HuH-7 (cell line): ENCODE results near the gene AKR1D1.
"Not testable (repeated sequence)": the region's sequence is repeated elsewhere in the genome, so short reads cannot be mapped to it uniquely, and the experiment has no call there.

Experiments
- DNase-seq: peaks from one replicate; pipeline ENCODE4 v3.0.0; 2011; ENCODE audit warnings: low spot score

The AKR1D1 gene

DNA sequence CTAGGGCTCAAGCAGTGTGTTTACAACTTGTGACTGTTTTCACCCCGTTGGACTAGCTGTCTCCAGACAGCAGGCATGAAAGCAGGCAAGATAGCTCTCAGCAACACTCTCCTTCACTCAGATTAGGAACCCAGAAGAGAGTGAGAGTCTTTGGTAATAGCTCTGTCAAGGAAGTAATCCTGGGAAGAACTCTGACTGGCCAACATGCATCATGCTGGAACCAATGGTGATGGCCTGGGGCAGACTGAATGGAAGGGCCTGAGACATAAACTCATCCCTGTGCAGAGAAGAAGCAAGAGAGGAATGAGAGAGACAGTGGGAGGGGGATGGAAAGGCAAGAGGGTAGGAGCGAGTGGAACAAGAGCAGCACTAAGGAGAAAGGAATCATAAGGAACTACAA, 48.9 kb downstream of the AKR1D1 start:
- no peak for DNase-seq

DNA sequence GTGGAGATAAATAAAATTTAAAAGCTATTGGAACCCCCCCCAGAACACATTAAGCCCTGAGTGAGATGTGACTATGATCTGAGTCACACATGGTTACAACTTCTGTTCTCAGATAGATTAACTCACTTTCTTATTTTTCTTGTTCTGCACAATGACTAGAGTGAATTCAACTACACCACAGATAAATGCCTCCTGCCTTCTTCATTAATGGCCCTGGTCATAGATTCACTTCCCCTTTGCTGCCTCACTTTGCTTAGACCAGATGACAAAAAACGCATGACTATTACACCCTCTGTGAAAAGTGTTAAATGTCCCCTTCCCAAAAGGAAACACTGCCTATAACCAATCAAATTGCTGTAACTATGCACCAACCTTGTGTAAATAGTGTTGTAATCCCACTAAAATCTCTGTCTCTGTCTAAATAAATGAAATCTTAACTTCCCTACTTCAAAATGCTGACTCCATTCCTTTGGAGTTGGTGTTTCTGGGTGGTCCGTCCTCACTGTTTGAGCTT, 49.4 kb downstream of the AKR1D1 start:
- DNase-seq: no peak

DNA sequence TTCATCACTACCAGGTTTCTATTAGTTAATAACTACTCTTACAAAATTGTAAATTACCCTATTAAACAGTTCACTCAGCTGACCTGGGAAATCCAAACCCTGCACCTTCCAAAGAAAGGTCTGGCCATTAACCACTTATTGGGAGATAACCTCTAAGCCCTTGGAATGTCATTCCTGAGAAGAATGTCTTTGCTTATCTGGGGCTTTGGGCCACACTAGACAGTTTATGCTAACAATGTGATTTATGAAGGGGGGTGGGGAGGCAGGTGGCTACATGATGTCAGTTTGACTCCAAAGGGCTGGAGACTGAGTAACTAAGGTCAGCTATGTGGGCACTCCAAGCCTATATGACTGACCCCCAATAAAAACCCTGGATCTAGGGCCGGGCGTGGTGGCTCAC, 50.7 kb downstream of the AKR1D1 start:
- no peak for DNase-seq

DNA sequence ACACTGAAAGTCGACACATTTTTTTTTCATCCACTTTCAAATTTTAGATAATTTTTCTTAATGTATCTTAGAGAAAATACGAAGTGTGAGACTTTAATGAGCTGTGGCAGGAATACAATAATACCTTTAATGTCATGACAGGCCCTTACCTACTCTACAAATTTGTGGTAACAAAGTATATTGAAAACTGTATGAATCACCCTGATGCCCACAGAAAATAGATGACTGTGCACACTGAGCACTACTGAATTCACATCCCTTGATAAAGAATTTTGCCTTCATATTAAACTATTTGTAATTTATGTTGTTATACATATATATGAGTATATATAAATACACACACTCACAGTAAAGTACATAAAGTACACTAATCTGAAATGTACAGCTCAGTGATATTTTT, 51.7 kb downstream of the AKR1D1 start:
- DNase-seq: no peak

DNA sequence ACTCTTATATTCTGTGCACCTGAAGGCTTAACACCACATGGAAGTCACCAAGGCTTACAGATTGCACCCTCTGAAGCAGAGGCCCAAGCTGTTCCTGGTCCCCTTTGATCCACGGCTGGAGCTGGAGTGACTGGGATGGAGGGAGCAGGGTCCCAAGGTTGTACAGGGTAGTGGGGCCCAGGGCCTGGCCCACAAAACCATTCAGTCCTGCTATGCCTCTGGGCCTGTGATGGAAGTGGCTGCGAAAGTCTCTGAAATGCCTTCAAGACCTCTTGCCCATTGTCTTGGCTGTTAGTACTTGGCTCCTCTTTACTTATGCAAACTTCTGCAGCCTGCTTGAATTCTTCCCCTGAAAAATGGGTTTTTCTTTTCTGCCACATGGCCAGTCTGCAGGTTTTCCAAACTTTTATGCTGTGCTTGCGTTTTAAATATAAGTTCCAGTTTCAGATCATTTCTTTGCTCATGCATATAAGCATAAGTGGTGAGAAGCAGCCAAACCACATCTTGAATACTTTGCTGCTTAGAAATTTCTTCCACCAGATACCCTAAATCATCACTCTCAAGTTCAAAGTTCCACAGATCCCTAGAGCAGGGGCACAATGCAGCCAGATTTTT, 53.4 kb downstream of the AKR1D1 start:
- DNase-seq: no peak

DNA sequence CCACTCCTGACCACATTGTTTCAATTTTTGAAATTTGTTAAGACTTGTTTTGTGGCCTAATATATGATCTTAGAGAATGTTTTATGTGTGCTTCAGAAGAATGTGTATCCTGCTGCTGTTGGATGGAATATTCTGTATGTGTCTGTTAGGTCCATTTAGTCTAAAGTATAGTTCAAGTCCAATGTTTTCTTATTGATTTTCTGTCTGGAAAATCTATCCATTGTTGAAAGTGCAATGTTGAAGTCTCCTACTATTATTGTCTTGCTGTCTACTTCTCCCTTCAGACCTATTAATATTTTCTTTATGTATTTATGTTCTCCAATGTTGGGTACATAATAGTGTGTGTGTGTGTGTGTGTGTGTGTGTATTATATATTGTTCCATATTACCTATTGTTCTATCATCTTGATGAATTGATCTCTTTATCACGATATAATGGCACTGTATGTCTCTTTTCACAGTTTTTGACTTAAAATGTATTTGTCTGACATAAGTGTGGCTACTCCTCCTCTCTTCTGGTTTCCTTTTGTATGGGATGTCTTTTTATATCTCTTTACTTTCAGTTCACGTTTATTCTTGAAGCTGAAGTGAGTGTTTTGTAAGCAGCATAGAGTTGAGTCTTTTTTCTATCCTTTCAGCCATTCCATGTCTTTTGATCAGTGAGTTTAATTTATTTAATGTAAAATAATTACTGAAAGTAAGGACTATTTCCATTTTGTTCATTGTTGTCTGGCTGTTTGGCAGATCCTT, 61.3 kb downstream of the AKR1D1 start:
- no peak for DNase-seq

DNA sequence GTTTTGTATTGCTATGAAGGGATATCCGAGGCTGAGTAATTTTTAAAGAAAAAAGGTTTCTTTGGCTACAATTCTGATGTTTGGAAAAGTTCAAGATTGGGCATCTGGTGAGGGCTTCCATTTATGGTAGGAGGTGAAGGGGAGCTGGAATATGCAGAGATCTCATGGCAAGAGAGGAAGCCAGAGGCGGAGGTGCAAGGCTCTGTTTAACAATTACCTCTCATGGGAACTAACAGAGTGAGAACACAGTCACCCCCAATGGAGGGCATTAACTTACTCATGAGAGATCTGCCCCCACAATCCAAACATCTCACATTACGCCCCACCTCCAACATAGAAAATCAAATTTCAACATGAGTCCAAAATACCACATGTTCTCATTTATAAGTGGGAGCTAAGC, 62.0 kb downstream of the AKR1D1 start:
- DNase-seq: no peak

DNA sequence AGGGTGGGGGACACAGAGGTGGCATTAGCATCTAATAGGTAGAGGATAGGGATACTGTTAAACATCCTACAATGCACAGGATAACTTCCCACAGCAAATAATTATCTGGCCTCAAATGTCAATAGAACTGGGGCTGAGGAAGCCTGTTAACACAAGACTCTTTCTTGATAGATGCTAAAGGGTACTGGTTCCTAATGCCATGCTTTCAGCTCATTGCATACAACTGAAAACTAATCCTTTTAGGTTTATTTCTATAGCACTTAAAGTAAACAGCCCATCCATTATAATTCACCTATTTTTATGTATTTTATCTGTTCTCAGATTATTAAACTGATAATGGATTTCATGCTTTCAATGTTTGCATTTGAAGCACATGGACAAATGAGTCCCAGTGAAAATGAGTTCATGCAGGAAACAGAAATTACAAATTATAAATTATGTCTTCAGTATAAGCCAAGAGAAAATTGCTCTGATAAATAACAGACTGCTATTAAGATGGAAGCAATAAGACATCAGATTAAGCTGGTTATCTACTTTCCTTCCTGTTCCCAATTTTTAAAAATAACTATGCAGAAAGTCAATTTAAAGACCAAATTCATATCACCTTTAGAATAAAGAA, 66.4 kb downstream of the AKR1D1 start:
- no peak for DNase-seq

DNA sequence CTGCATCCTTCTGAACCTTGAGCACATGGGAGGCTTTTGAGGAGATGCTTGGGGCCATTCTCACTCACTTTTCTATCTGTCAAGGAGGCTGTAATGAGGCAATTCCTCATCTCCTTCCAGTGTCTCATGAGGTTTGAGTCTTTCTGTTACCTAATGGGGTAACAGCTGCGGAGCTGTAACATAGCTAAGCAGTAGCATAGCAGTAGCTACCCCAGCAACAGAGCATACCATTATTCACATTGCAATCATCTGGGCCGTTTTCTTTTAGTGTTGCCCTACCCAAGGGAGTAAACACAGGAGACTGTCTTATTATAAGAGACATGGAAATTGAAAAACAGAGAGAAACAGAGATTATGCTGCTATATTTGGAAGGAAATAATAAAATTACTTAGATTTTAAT, 68.7 kb downstream of the AKR1D1 start:
- no peak for DNase-seq

DNA sequence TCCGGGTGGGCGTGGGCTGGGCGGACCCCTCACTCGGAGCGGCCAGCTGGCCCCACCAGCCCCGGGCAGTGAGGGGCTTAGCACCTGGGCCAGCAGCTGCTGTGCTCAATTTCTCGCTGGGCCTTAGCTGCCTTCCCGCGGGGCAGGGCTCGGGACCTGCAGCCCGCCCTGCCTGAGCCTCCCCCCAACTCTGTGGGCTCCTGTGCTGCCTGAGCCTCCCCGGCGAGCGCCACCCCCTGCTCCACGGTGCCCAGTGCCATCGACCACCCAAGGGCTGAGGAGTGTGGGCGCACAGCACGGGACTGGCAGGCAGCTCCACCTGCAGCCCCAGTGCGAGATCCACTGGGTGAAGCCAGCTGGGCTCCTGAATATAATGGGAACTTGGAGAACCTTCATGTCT, 70.0 kb downstream of the AKR1D1 start:
- not testable (repeated sequence) for DNase-seq

DNA sequence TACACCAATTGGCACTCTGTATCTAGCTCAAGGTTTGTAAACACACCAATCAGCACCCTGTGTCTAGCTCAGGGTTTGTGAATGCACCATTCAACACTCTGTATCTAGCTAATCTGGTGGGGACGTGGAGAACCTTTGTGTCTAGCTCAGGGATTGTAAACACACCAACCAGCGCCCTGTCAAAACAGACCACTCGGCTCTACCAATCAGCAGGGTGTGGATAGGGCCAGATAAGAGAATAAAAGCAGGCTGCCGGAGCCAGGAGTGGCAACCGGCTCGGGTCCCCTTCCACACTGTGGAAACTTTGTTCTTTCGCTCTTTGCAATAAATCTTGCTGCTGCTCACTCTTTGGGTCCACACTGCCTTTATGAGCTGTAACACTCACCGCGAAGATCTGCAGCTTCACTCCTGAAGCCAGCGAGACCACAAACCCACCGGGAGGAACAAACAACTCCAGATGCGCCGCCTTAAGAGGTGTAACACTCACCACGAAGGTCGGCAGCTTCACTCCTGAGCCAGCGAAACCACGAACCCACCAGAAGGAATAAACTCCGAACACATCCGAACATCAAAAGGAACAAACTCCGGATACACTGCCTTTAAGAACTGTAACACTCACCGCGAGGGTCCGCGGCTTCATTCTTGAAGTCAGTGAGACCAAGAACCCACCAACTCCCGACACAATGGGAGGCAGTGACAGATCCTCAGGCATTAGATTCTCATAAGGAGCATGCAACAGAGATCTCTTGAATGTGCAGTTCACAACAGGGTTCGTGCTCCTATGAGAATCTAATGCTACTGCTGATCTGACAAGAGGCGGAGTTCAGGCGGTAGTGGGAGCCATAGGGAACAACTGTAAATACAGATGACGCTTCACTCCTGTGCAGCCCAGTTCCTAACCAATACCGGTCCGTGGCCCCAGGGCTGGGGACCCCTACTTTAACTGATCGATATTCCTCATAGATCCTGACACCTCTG, 70.8 kb downstream of the AKR1D1 start:
- not testable (repeated sequence) for DNase-seq

DNA sequence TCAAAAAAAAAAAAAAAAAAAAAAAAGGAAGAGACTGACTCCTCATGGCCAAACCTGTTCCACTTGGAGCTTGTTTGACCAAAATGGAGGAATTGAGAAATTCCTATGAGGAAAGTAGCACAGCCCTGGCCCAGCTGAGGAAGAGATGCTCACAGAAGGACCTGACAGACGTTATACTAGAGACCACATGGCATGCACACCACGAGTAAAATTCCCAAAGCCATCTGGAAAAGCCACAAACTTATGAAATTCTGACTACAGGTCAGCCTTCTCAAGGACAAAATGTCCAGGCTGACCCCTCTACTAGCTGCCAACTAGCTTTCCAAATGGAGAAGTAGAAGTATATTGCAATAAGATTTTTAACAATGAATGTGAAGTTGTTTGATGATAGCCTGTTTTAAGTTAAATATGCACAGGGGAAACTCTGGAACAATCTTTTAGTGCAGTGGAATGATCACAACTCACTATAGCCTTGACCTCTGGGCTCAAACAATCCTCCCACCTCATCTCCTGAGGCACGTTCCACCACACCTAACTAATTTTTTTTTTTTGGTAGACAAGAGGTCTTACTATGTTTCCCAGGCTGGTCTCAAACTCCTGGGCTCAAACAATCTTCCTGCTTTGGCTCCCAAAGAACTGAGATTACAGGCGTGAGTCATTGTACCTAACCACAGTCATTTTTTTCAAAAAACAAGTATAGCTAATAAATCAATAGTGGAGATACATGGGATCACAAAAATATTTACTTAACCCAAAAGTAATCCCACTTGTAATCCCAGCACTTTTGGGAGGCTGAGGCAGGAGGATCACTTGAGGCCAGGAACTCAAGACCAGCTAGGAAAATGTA, 75.7 kb downstream of the AKR1D1 start:
- DNase-seq: no peak

DNA sequence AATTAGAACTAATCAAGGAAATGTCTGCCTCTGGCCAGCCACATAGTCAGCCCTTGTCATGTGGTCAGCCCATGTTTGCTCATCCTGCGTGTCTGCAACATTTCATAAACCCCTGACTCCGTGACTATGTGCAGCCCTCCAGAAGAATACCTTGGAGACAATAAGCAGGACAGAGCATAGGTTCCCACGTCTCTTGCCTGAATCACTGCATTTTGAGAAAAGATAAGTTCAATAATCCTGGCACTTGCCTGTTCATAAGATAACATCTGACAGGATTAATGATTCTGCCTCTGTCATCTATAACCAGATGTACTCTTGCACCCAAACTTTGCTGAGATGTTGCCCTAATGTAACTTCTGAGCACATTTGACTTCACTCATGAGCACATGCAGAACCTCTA, 78.4 kb downstream of the AKR1D1 start:
- no peak for DNase-seq

DNA sequence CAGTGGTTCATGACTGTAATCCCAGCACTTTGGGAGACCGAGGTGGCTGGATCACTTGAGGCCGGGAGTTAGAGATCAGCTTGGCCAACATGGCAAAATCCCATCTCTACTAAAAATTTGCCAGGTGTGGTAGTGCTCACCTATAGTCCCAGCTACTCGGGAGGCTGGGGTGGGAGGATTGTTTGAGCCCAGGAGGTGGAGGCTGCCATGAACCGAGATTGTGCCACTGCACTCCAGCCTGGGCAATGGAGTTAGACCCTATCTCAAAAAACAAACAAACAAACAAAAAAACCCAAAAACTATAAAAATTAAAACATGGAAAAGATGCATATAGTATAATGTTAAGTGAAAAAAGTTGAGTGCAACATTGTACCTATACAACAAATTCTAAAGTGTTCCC, 81.4 kb downstream of the AKR1D1 start:
- no peak for DNase-seq

DNA sequence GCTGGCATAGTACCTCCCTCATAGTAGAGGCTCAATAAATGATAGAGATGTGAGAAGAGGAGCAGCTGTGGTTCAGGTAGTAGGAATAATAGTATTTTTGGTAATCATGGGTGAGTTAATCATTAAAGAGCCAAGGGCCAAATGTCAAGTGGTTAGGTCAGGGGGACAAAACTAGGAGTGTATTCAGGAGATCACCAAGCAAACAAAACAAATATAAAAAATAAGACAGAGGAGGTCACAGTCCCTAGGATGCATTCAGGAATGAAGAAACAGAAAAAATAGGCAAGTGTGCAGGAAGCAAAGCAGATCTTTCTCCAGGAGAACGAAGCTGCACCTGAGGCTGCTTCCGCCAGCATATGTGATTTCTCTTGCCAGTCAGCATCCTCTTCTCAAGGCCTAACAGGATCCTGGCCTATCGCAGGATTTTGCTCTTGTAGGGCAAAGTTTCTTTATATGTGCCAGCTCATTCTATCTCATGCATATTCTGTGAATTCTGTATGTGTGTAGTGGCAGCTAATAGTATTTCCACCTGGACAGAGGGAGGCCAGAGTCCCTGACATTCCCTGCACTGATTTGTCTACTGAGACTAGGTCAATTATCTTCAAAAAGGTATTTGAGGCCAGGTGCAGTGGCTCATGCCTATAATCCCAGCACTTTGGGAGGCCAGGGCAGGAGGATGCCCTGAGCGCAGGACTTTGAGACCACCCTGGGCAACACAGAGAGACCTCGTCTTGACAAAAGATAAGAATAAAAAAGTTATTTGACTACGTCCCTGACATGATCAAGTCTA, 82.7 kb downstream of the AKR1D1 start:
- peak; percentile 68 for DNase-seq

DNA sequence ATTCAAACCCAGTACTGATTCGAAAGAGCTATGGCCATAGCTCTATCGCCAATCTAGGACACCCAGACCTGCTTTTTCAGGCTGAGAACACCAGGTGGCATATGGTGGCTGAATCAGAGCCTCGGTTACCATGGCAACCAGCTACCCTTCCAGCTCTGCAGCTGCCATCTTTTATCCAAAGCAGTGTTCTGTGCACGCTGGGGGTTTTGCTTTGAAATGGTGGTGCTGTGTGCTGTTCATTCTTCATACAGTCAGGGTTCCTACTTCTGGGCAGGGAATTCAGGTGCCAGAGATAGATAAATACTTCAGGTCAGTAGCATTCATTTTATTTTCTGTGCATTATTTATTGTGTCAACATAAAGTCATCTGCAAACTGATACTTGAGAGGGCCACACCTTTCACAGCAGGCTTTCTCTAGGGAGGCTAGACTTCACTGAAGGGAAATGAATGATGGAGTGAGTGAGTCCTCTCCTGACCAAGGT, 85.4 kb downstream of the AKR1D1 start:
- peak; percentile 87 for DNase-seq

DNA sequence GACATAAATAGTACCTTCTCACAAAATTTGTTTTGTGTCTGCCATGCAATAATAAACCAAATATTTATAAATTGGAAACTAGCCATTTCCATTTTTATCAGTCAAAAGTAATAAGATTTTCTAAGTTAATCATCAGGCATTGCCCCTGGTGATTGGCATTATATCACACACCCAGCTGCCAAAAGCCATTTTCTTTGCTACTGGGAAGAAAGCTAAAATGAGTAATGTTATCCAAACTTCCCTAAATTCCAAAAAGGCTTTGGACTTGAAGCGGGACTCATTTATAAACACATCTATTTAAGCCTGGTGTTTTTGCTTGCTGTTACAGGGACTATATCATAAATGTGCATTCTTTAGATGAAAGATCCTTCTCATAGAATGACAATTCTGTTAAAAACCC, 86.0 kb downstream of the AKR1D1 start:
- DNase-seq: no peak

DNA sequence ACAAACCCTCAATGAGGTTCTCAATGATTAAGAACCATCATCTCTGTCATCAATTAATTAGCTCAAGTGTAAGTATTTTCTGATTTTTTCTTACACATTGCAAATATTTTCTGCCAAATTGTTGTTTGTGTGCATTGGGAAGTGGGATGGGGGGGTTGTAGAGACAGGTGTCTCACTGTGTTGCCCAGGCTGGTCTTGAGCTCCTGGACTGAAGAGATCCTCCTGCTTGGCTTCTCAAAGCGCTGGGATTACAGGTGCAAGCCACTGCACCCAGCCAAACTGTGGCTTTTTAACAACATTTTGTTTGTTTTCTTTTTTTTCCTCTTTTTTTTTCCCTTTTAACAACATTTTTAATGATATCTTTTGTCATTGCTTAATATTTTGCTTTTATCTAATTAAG, 87.5 kb downstream of the AKR1D1 start:
- no peak for DNase-seq

DNA sequence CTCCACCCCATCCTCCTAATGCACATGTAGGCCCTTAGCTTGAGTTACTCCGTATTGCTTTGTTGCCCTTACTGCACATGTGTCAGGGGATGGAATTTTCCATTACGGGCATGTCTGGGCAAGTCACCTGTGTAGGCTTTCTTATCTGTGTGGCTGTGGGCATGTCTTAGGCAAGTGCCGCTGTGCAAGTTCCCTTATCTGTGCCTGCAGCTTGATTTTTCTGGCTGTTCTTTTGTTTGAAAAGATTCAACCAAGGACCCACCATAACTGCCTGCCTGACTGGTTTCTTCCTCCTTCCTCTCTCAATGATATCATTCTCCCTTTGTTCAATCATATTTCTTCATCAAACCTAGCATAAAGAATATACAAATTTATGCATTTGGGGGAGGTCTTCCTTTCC, 88.5 kb downstream of the AKR1D1 start:
- no peak for DNase-seq

DNA sequence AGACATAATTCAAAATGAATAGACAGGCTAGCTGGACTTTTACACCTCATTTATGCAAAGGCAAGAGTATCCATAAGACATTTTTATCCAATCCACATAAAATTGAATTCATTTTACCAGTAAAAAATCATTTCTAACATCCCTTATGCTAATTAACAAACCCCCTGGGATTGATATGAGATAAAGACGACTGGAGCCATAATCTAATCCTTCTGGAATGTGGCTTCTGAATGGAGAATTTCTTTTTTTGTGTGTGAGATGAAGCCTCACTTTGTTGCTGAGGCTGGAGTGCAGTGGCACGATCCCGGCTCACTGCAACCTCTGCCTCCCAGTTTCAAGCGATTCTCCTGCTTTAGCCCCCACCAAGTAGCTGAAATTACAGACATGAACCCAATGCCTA, 90.4 kb downstream of the AKR1D1 start:
- no peak for DNase-seq
